ENCODE measurements around the gene RGS12. TPM values are rescaled to one million over a fixed set of nuclear protein-coding genes. Genes with fewer than 3 reads are reported as not detected.

Gene RGS12
- total RNA-seq, 4 donors from 2014 or later = 12.4 to 77.4 (median 17.3) TPM

- WGBS, 2 donors (ENCODE audit: low coverage in 1 of 2) = 97% methylated on average over 13 of the region's 13 CpGs; no CpG with 5 or more reads in 1 of the 2 donors
- peaks cover 0 to 5% (median 0%) of the 10 kb centered on the region in 4 donors for H3K4me1 ChIP-seq
- intact Hi-C loops (cut with DNase I; ENCODE audit: low total_unique reads) (no loop called here), in situ Hi-C loops (cut with MboI; ENCODE audit: low pct_ligation_motif_present in 1 of 4, low pct_unique_long_range_greater_than_20kb in 1 of 4, low sequenced_read_pairs in 3 of 4) (no loop called here)
- H3K36me3 ChIP-seq = no peaks in the 10 kb centered on the region
- H3K9me3 ChIP-seq = no peaks in the 10 kb centered on the region
- TF ChIP-seq EP300 (IDR thresholded peaks at IDR 0.05; ENCODE audit: low read depth) = no peak
- no peak for TF ChIP-seq CTCF (IDR thresholded peaks at IDR 0.05)
- H3K4me3 ChIP-seq = no peak overlapping the region
- no peaks in the 10 kb centered on the region for H3K27me3 ChIP-seq
- DNase-seq = no peak
- no peak overlapping the region for H3K27ac ChIP-seq
These were observed 22.0 kb downstream of the RGS12 start for GRCh38 chr4:3314706-3315260.

- Histone ChIP-seq H3K27me3 (no peaks in the 10 kb centered on the region), H3K9me3 (no peaks in the 10 kb centered on the region), H3K27ac (no peak overlapping the region), H3K4me1 (peaks cover 0 to 5% (median 0%) of the 10 kb centered on the region in 4 donors), H3K4me3 (no peak overlapping the region), H3K36me3 (no peaks in the 10 kb centered on the region)
- in situ Hi-C loops (cut with MboI; ENCODE audit: low pct_ligation_motif_present in 1 of 4, low pct_unique_long_range_greater_than_20kb in 1 of 4, low sequenced_read_pairs in 3 of 4) = no loop called here
- TF ChIP-seq CTCF (IDR thresholded peaks at IDR 0.05) (no peak), EP300 (IDR thresholded peaks at IDR 0.05; ENCODE audit: low read depth) (no peak), POLR2AphosphoS5 (IDR thresholded peaks at IDR 0.05) (no peak), POLR2A (IDR thresholded peaks at IDR 0.05) (no peak)
- WGBS, 2 donors (ENCODE audit: low coverage in 1 of 2) = 88 to 100% methylated on average over 1 to 7 of the region's 7 CpGs
- intact Hi-C loops (cut with DNase I; ENCODE audit: low total_unique reads) = no loop called here
- DNase-seq = no peak
These were observed 22.7 kb downstream of the RGS12 start for GRCh38 chr4:3315566-3315965.

- in situ Hi-C loops (cut with MboI; ENCODE audit: low pct_ligation_motif_present in 1 of 4, low pct_unique_long_range_greater_than_20kb in 1 of 4, low sequenced_read_pairs in 3 of 4) = no loop called here
- intact Hi-C loops (cut with DNase I; ENCODE audit: low total_unique reads) = no loop called here
- no peak for DNase-seq
- Histone ChIP-seq H3K27ac (no peak overlapping the region), H3K4me3 (no peak overlapping the region), H3K36me3 (no peaks in the 10 kb centered on the region), H3K4me1 (peaks cover 0 to 5% (median 0%) of the 10 kb centered on the region in 4 donors), H3K9me3 (no peaks in the 10 kb centered on the region), H3K27me3 (no peaks in the 10 kb centered on the region)
- TF ChIP-seq POLR2AphosphoS5 (IDR thresholded peaks at IDR 0.05) (no peak), POLR2A (IDR thresholded peaks at IDR 0.05) (no peak), EP300 (IDR thresholded peaks at IDR 0.05; ENCODE audit: low read depth) (no peak), CTCF (IDR thresholded peaks at IDR 0.05) (no peak)
- WGBS, 2 donors (ENCODE audit: low coverage in 1 of 2) = 94 to 96% methylated on average over 4 to 18 of the region's 18 CpGs
These were observed 23.3 kb downstream of the RGS12 start for GRCh38 chr4:3316146-3316545.

GRCh38 chr4:3317011-3317655 is 24.3 kb downstream of the RGS12 start:
- WGBS, 2 donors (ENCODE audit: low coverage in 1 of 2) = 91% methylated on average over 41 of the region's 42 CpGs; no CpG with 5 or more reads in 1 of the 2 donors
- DNase-seq = no peak
- in situ Hi-C loops (cut with MboI; ENCODE audit: low pct_ligation_motif_present in 1 of 4, low pct_unique_long_range_greater_than_20kb in 1 of 4, low sequenced_read_pairs in 3 of 4) = no loop called here
- H3K4me3 ChIP-seq = no peak overlapping the region
- intact Hi-C loops (cut with DNase I; ENCODE audit: low total_unique reads) = no loop called here
- H3K27me3 ChIP-seq = no peaks in the 10 kb centered on the region
- no peaks in the 10 kb centered on the region for H3K9me3 ChIP-seq
- no peak for TF ChIP-seq POLR2A (IDR thresholded peaks at IDR 0.05)
- TF ChIP-seq EP300 (IDR thresholded peaks at IDR 0.05; ENCODE audit: low read depth) = no peak
- TF ChIP-seq CTCF (IDR thresholded peaks at IDR 0.05) = no peak
- no peak for TF ChIP-seq POLR2AphosphoS5 (IDR thresholded peaks at IDR 0.05)
- H3K27ac ChIP-seq = no peak overlapping the region
- H3K4me1 ChIP-seq = peaks cover 0 to 8% (median 0%) of the 10 kb centered on the region in 4 donors
- H3K36me3 ChIP-seq = no peaks in the 10 kb centered on the region
